ENCODE measurements around the gene OLFM2.
"Not testable (repeated sequence)": the region's sequence is repeated elsewhere in the genome, so short reads cannot be mapped to it uniquely, and the experiment has no call there.

Gene OLFM2

GRCh38 chr19:9936326-9937000 lies at the start of gene OLFM2:
OLFM2 (minus strand) TSS chr19:9936515; CDS start chr19:9936366, 149 bp downstream.
- DNase-seq = no peak

- no peak for DNase-seq
Measured at GRCh38 chr19:9981406-9982260, 45.3 kb upstream of the OLFM2 start.

- no peak for DNase-seq
Measured at GRCh38 chr19:9972103-9972502, 35.8 kb upstream of the OLFM2 start.

GRCh38 chr19:9971166-9971897 lies 35.0 kb upstream of the OLFM2 start:
- DNase-seq = no peak

GRCh38 chr19:9970481-9970880 lies 34.2 kb upstream of the OLFM2 start:
- DNase-seq = no peak

GRCh38 chr19:9969688-9969975 lies 33.3 kb upstream of the OLFM2 start:
- no peak for DNase-seq

- DNase-seq = no peak
Measured at GRCh38 chr19:9968820-9969687, 32.7 kb upstream of the OLFM2 start.

- no peak for DNase-seq
Measured at GRCh38 chr19:9967326-9967725, 31.0 kb upstream of the OLFM2 start.

- DNase-seq = no peak
Measured at GRCh38 chr19:9966448-9966847, 30.1 kb upstream of the OLFM2 start.

- DNase-seq = no peak
Measured at GRCh38 chr19:9966024-9966423, 29.7 kb upstream of the OLFM2 start.

GRCh38 chr19:9962623-9963290 lies 26.4 kb upstream of the OLFM2 start:
- DNase-seq = no peak

- no peak for DNase-seq
Measured at GRCh38 chr19:9961103-9961502, 24.8 kb upstream of the OLFM2 start.

- DNase-seq = peak; percentile 67
Measured at GRCh38 chr19:9958379-9958821, 22.1 kb upstream of the OLFM2 start.

GRCh38 chr19:9956956-9957355 lies 20.6 kb upstream of the OLFM2 start:
- no peak for DNase-seq

- no peak for DNase-seq
Measured at GRCh38 chr19:9953802-9954542, 17.7 kb upstream of the OLFM2 start.

GRCh38 chr19:9952276-9952675 lies 16.0 kb upstream of the OLFM2 start:
- no peak for DNase-seq

GRCh38 chr19:9947441-9947840 lies 11.1 kb upstream of the OLFM2 start:
- no peak for DNase-seq

- not testable (repeated sequence) for DNase-seq
Measured at GRCh38 chr19:9946528-9947125, 10.3 kb upstream of the OLFM2 start.

GRCh38 chr19:9945319-9945966 lies 9.1 kb upstream of the OLFM2 start:
- DNase-seq = peak; percentile 96

GRCh38 chr19:9943744-9944143 lies 7.4 kb upstream of the OLFM2 start:
- no peak for DNase-seq

Measured in amniotic stem cell (primary cell).